ENCODE results near the gene TTC7B.

- TF ChIP-seq CTCF (IDR thresholded peaks at IDR 0.05; ENCODE audit: extremely low read depth in 1 of 2, insufficient read depth in 1 of 2, low read depth in 1 of 2, low read length in 2 of 2) (no peak), EZH2 (IDR thresholded peaks at IDR 0.05; ENCODE audit: borderline replicate concordance, low read depth, low read length, severe bottlenecking) (no peak), POLR2AphosphoS5 (IDR thresholded peaks at IDR 0.05; ENCODE audit: insufficient read depth, low read depth, low read length) (no peak), POLR2A (IDR thresholded peaks at IDR 0.05; ENCODE audit: low read depth, low read length) (no peak)
Measured at GRCh38 chr14:90627478-90627877, 188.8 kb downstream of the TTC7B start.

All from endothelial cell of umbilical vein (primary cell).